Tibial nerve (tissue), 4 donors: ENCODE measurements around the gene C3orf18. TPM values are rescaled to one million over a fixed set of nuclear protein-coding genes. Genes with fewer than 3 reads are reported as not detected.

ENCODE experiments used
- DNase-seq, 2 donors: peaks; one replicate each; pipeline ENCODE4 v3.0.0-alpha.2; 2019; ENCODE audit warnings: low spot score in 2 of 2
- H3K27ac ChIP-seq, 4 donors: fragments of 200-600 bp; sonication (generic) in 3 of 4; one replicate each; pipeline ENCODE4 v1.5.1; 2017 to 2019; ENCODE audit warnings: mild to moderate bottlenecking in 1 of 4
- H3K27me3 ChIP-seq, 2 donors: fragments of 200-600 bp; sonication (generic) in 1 of 2; one replicate each; pipeline versions ENCODE4 v1.5.1 to v1.6.0; 2017 to 2019
- H3K36me3 ChIP-seq, 3 donors: fragments of 200-600 bp; sonication (generic); one replicate each; pipeline ENCODE4 v1.5.1; 2018 to 2019
- H3K4me1 ChIP-seq, 4 donors: fragments of 200-600 bp; sonication (generic) in 3 of 4; one replicate each; pipeline ENCODE4 v1.5.1; 2017 to 2019
- H3K4me3 ChIP-seq, 4 donors: fragments of 200-600 bp; sonication (generic) in 3 of 4; one replicate each; pipeline ENCODE4 v1.5.1; 2017 to 2019; ENCODE audit warnings: mild to moderate bottlenecking in 1 of 4, moderate library complexity in 1 of 4
- H3K9me3 ChIP-seq, 4 donors: fragments of 200-600 bp; sonication (generic) in 3 of 4; one replicate each; pipeline ENCODE4 v1.5.1; 2017 to 2019
- CTCF ChIP-seq, 5 experiments: fragments of 200-600 bp in 3 of 5; fragments of 450-650 bp in 2 of 5; sonication (generic) in 3 of 5; IDR thresholded peaks; one replicate each; pipeline ENCODE4 v1.5.1; 2016 to 2019; ENCODE audit warnings: antibody characterized with exemption in 5 of 5, mild to moderate bottlenecking in 3 of 5, moderate library complexity in 2 of 5
- EP300 ChIP-seq, 2 donors: sonication (generic); formaldehyde crosslinking; IDR thresholded peaks; one replicate each; pipeline ENCODE4 v1.6.1; 2017; ENCODE audit warnings: antibody characterized with exemption in 2 of 2, mild to moderate bottlenecking in 1 of 2
- POLR2A ChIP-seq, 2 donors: fragments of 450-650 bp; IDR thresholded peaks; one replicate each; pipeline ENCODE4 v1.6.1; 2017; ENCODE audit warnings: antibody characterized with exemption in 2 of 2, mild to moderate bottlenecking in 2 of 2, moderate library complexity in 2 of 2
- WGBS, 2 donors: methylation state at CpG; one replicate each; pipeline ENCODE4 v1.1.5; 2018; 5-methylcytosine and 5-hydroxymethylcytosine counted together
- total RNA-seq, 4 donors: library from RNA; depleted of rRNA; stranded (reverse); fragments of >200 nt; gene quantifications; one replicate each; pipeline ENCODE4 v1.1.0, GENCODE V29; 2016

The C3orf18 gene
- total RNA-seq, 4 donors from 2014 or later, result 12.2 to 21.1 (median 19.1) TPM

DNA sequence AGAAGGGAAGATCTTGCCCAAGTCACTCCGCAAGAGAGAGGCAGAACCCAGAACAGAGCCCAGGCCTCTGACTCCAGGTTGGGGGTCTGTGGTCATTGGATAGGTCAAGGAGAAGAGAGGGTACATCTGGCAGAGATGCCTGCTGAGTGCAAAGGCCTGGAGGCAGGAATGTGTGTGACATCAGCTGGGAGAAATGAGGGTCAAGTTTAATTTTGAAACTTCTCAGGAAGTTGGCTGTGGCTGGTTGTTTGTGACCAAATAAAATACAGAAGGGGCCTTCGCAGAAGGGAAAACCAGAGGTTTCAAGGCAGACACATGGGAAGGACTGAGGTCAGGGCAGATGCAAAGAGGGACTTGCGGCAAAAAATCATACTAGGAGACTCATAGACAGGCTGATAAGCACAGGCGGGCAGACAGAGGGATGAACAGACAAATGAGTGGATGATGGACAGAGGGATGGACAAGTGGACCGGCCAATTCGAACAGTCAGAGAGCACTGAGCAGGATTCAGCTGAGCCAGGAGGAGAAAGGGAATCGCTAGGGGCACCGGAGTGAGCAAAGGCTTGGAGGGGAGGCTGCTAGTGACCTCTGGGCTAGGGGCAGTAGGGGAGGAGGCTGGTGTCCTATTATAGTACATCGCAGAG lies 35.4 kb downstream of the C3orf18 start:
- H3K4me1 ChIP-seq, result peaks cover 0 to 5% (median 0%) of the 10 kb centered on the region in 4 donors
- 52 to 58% methylated on average over 9 of the region's 9 CpGs for WGBS, 2 donors
- TF ChIP-seq POLR2A (IDR thresholded peaks at IDR 0.05) (no peak), CTCF (IDR thresholded peaks at IDR 0.05) (no peak)
- H3K4me3 ChIP-seq, result no peak overlapping the region
- peak overlapping the region in 2 of 4 donors; percentile 17 to 47 for H3K27ac ChIP-seq
- no peak for DNase-seq
- H3K9me3 ChIP-seq, result no peaks in the 10 kb centered on the region
- no peaks in the 10 kb centered on the region for H3K36me3 ChIP-seq
- H3K27me3 ChIP-seq, result no peaks in the 10 kb centered on the region

DNA sequence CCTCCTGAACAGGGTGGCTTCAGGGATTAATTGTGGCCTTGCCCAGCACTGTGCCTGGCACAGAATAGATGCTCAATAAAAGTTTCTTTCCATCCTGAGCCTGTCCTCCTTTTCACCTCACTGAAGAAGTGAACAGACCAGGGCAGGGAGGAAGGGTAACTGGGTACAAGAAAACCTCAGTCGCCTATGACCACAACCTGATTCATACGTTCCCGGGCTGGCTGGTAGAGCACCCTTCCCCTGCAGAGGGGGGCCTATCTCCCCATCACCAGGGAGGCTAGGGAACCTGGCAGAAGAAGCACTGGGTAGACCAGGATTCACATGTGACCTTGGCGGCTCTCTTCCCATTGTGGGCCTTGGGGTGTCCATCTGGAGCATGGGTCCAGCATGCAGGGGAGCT lies 36.3 kb downstream of the C3orf18 start:
- Histone ChIP-seq H3K4me3 (no peak overlapping the region), H3K4me1 (peaks cover 0 to 5% (median 0%) of the 10 kb centered on the region in 4 donors), H3K27me3 (no peaks in the 10 kb centered on the region), H3K9me3 (no peaks in the 10 kb centered on the region), H3K27ac (no peak overlapping the region), H3K36me3 (no peaks in the 10 kb centered on the region)
- TF ChIP-seq POLR2A (IDR thresholded peaks at IDR 0.05) (no peak), CTCF (IDR thresholded peaks at IDR 0.05) (no peak), EP300 (IDR thresholded peaks at IDR 0.05) (no peak)
- WGBS, 2 donors, result 82 to 86% methylated on average over 3 to 4 of the region's 4 CpGs
- no peak for DNase-seq

DNA sequence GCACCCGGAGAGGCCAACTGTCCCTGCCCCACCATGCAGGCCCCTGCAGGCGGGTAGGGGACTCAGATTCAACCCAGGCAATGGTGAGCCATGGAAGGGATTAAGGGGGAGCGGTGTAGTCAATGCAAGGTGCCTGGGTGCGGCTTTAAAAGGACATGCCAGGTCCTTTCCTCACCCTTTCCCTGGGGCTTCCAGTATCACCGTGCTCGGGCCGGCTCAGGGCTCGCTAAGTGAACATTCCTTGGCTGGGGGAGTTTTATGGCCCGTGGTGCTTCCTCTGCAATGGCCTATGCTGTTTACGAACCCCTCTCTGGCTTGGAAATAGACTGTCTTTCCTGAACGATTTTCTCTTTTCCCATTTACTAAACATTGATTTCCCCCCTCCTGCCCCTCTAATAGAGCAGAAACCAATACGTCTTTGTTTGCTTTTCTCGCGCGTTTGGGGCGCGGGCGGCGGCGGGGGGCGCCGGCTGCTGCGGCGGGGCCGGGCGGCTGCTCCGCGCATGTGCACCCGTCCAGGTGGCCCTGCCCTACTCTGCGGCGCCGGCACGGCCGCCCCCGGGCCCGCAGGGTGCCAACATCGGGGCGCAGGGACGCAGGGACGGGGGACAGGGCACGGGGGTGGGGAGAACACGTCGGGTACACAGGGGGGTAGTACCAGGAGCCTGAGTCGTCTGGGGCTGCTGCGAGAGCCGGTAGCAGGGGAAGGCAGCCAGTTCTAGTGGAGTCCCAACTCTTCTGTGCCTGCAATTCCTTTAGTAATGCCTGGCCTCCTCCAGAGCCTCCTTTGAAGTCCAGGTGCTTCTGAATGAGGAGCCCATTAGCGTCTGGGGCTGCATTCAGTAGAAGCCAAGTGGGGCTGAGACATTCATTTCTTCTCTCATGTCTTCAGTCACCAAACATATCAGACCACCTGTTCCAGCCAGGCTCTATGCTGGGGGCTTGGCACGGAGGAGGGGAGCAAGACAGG lies 37.3 kb downstream of the C3orf18 start:
- Histone ChIP-seq H3K4me3 (peak overlapping the region in 1 of 4 donors; percentile 11), H3K4me1 (peaks cover 0 to 5% (median 0%) of the 10 kb centered on the region in 4 donors), H3K27me3 (no peaks in the 10 kb centered on the region), H3K9me3 (no peaks in the 10 kb centered on the region), H3K27ac (no peak overlapping the region), H3K36me3 (no peaks in the 10 kb centered on the region)
- no peak for DNase-seq
- WGBS, 2 donors, result 20 to 28% methylated on average over 28 to 47 of the region's 48 CpGs
- no peak for TF ChIP-seq CTCF (IDR thresholded peaks at IDR 0.05)
- no peak for TF ChIP-seq EP300 (IDR thresholded peaks at IDR 0.05)
- TF ChIP-seq POLR2A (IDR thresholded peaks at IDR 0.05), result no peak

GRCh38 chr3:50525987-50526386 lies 41.6 kb downstream of the C3orf18 start:
- DNase-seq, result peak in 1 of 2 donors; percentile 28

More at GRCh38 chr3:50525987-50526386, 41.6 kb downstream of the C3orf18 start:
- 38 to 42% methylated on average over 6 of the region's 6 CpGs for WGBS, 2 donors
- H3K9me3 ChIP-seq, result no peaks in the 10 kb centered on the region
- H3K4me3 ChIP-seq, result no peak overlapping the region
- no peak overlapping the region for H3K27ac ChIP-seq
- H3K36me3 ChIP-seq, result no peaks in the 10 kb centered on the region
- H3K27me3 ChIP-seq, result no peaks in the 10 kb centered on the region
- TF ChIP-seq POLR2A (IDR thresholded peaks at IDR 0.05) (no peak), CTCF (IDR thresholded peaks at IDR 0.05) (no peak), EP300 (IDR thresholded peaks at IDR 0.05) (no peak)
- no peaks in the 10 kb centered on the region for H3K4me1 ChIP-seq
